ENCODE measurements around the gene MAD1L1.

The MAD1L1 gene

GRCh38 chr7:1859266-1860035, 373.3 kb downstream of the MAD1L1 start:
- no peaks in the 10 kb centered on the region for H3K9me3 ChIP-seq (ENCODE audit: control insufficient read depth, insufficient read depth, low read length)
- peaks cover 20% of the 10 kb centered on the region for H3K4me1 ChIP-seq (ENCODE audit: control insufficient read depth, low read length)
- no peak overlapping the region for H3K27ac ChIP-seq (ENCODE audit: low read depth, low read length)
- no peaks in the 10 kb centered on the region for H3K9me2 ChIP-seq (replicated peaks; ENCODE audit: control insufficient read depth, low read length)
- no peaks in the 10 kb centered on the region for H3K27me3 ChIP-seq (ENCODE audit: control insufficient read depth, low read length)
- no peak for TF ChIP-seq EZH2phosphoT487 (IDR thresholded peaks at IDR 0.05; ENCODE audit: borderline replicate concordance, low read length)
- TF ChIP-seq, protein P1, sequence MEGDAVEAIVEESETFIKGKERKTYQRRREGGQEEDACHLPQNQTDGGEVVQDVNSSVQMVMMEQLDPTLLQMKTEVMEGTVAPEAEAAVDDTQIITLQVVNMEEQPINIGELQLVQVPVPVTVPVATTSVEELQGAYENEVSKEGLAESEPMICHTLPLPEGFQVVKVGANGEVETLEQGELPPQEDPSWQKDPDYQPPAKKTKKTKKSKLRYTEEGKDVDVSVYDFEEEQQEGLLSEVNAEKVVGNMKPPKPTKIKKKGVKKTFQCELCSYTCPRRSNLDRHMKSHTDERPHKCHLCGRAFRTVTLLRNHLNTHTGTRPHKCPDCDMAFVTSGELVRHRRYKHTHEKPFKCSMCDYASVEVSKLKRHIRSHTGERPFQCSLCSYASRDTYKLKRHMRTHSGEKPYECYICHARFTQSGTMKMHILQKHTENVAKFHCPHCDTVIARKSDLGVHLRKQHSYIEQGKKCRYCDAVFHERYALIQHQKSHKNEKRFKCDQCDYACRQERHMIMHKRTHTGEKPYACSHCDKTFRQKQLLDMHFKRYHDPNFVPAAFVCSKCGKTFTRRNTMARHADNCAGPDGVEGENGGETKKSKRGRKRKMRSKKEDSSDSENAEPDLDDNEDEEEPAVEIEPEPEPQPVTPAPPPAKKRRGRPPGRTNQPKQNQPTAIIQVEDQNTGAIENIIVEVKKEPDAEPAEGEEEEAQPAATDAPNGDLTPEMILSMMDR (IDR thresholded peaks at IDR 0.05; ENCODE audit: low read depth, low read length, poor library complexity, severe bottlenecking), result no peak
- no peaks in the 10 kb centered on the region for H3F3A ChIP-seq (ENCODE audit: control insufficient read depth, insufficient read depth)
- no peaks in the 10 kb centered on the region; the same call in 1 of the 2 replicates for H4K20me1 ChIP-seq (ENCODE audit: control insufficient read depth, insufficient read depth, low read depth, low read length)
- H3K4me2 ChIP-seq (ENCODE audit: low read length), result no peak overlapping the region
- H3K79me2 ChIP-seq (ENCODE audit: control insufficient read depth, low read length), result no peaks in the 10 kb centered on the region
- no peak overlapping the region for H3K4me3 ChIP-seq (ENCODE audit: low read length)
- H3K36me3 ChIP-seq (ENCODE audit: control insufficient read depth, low read length), result no peaks in the 10 kb centered on the region

DNA sequence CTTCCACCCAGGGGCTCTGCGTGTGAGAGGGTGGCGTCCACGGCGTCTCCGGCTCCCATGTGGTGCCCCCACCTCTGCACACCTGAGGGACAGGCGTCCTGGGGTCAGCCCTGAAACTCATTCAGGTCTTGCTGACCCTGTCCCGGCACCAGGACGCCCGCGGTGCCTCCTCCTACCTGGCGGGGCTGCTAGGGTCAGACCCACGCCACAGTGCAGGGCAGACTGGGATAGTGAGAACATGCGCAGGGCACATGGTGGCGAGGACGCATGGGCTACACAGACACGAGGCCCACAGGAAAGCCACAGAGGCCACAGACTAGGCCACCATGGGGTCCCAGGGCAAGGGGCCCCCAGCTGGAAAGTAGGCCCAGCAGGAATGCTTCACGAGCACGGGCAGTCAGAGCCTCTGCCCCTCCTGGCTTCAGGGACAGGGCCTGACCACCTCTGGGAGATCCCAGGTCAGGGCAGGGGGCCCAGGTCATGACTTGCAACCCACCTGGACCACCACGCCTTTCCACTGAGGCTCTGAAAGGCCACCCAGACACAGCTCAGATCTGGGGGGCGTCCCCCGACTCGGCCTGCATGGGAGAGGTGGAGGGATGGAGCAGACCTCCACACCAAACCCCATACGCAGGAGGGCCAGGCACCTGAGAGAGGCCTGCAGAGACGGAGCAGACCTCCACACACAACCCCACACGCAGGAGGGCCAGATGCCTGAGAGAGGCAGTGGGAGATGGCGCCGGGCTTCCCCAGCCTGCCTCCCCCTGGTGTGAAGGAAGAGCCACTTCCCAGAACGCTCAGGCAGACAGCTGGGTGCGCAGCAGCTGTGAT, 374.1 kb downstream of the MAD1L1 start:
- Histone ChIP-seq H3K36me3 (ENCODE audit: control insufficient read depth, low read length) (no peaks in the 10 kb centered on the region), H3K4me3 (ENCODE audit: low read length) (no peak overlapping the region), H3K9me3 (ENCODE audit: control insufficient read depth, insufficient read depth, low read length) (no peaks in the 10 kb centered on the region), H4K20me1 (ENCODE audit: control insufficient read depth, insufficient read depth, low read depth, low read length) (peaks cover 2% of the 10 kb centered on the region; the same call in 1 of the 2 replicates), H3K9me2 (replicated peaks; ENCODE audit: control insufficient read depth, low read length) (no peaks in the 10 kb centered on the region), H3K27ac (ENCODE audit: low read depth, low read length) (no peak overlapping the region), H3F3A (ENCODE audit: control insufficient read depth, insufficient read depth) (no peaks in the 10 kb centered on the region), H3K79me2 (ENCODE audit: control insufficient read depth, low read length) (no peaks in the 10 kb centered on the region), H3K27me3 (ENCODE audit: control insufficient read depth, low read length) (no peaks in the 10 kb centered on the region), H3K4me2 (ENCODE audit: low read length) (no peak overlapping the region), H3K4me1 (ENCODE audit: control insufficient read depth, low read length) (peaks cover 20% of the 10 kb centered on the region)
- TF ChIP-seq, protein P1 (IDR thresholded peaks at IDR 0.05; ENCODE audit: low read depth, low read length, poor library complexity, severe bottlenecking), result no peak
- TF ChIP-seq EZH2phosphoT487 (IDR thresholded peaks at IDR 0.05; ENCODE audit: borderline replicate concordance, low read length), result no peak

DNA sequence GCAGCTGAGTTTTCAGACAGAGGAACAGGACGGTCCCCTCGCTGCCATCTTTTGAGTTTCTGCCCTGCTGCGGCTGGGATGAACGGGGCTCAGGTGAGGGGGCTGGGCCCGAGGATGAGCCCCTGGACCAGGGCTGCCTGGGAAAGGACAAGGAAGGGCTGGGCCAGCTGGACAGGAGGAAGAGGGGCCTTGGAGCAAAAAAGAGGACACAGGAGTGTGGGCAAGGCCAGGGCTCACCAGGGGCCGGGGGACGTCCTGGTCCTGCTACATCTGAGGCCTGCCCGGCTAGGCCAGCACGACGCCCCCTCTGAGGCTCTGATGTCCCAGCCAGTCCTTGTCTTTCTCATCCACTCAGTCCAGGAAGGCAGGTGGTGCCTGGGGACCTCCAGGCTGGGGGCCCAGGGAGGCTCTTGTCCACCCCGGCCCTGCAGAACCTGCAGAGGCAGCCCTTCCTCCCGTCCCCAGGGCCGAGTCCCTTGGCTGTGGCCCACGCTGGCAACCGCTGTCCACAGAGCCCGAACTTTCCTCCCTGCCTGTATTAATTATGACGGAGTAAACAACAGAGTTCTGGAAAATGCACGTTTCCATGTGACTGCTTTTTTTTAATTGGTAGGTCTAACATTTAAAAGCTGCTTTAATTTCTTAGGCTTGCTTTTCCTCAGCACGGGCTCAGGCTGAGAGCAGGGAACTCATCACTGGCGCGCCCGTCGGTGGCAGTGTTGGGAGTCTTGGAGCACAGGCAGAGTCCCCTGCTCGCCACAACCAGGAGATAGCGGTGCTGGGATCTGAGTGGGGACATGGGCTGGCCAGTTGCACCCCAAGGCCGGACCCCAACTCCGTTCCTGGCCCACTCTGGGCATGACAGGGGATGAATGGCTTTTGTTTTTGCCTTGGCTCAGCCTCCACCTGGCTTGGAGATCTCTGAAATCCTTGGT, 375.0 kb downstream of the MAD1L1 start:
- Histone ChIP-seq H3K27ac (ENCODE audit: low read depth, low read length) (no peak overlapping the region), H3K36me3 (ENCODE audit: control insufficient read depth, low read length) (no peaks in the 10 kb centered on the region), H3K9me3 (ENCODE audit: control insufficient read depth, insufficient read depth, low read length) (no peaks in the 10 kb centered on the region), H3K79me2 (ENCODE audit: control insufficient read depth, low read length) (no peaks in the 10 kb centered on the region), H3K4me1 (ENCODE audit: control insufficient read depth, low read length) (peaks cover 12% of the 10 kb centered on the region), H3F3A (ENCODE audit: control insufficient read depth, insufficient read depth) (no peaks in the 10 kb centered on the region), H4K20me1 (ENCODE audit: control insufficient read depth, insufficient read depth, low read depth, low read length) (peaks cover 3% of the 10 kb centered on the region; the same call in 1 of the 2 replicates), H3K27me3 (ENCODE audit: control insufficient read depth, low read length) (no peaks in the 10 kb centered on the region), H3K4me2 (ENCODE audit: low read length) (no peak overlapping the region), H3K4me3 (ENCODE audit: low read length) (no peak overlapping the region), H3K9me2 (replicated peaks; ENCODE audit: control insufficient read depth, low read length) (no peaks in the 10 kb centered on the region)
- TF ChIP-seq EZH2phosphoT487 (IDR thresholded peaks at IDR 0.05; ENCODE audit: borderline replicate concordance, low read length), result no peak
- TF ChIP-seq, protein P1 (IDR thresholded peaks at IDR 0.05; ENCODE audit: low read depth, low read length, poor library complexity, severe bottlenecking), result no peak
